Left lobe of liver (tissue), 2 donors: Measurements from ENCODE around the gene FAM168B. TPM values are rescaled to one million over a fixed set of nuclear protein-coding genes. Genes with fewer than 3 reads are reported as not detected.

Experiments used
- ATAC-seq: fragments of 200-7000 bp; cut with Tn5 transposase; one replicate; pipeline ENCODE4 v1.9.1; 2020; ENCODE audit warnings: mild to moderate bottlenecking, moderate library complexity
- DNase-seq: peaks from one replicate; pipeline ENCODE4 v3.0.0-alpha.2; 2020; ENCODE audit warnings: low spot score
- total RNA-seq: library from RNA; stranded (reverse); gene quantifications from one replicate; pipeline ENCODE4 v1.2.1, GENCODE V29; 2021
- donor health status: DM: no; HTN: no; CAD: no; lungs with moderate emphysema.
- donor health status: DM: no; HTN: yes; CAD: no.

Gene FAM168B
- total RNA-seq, 1 donor from 2014 or later: 39.5 TPM

- DNase-seq: no peak
- no peak for ATAC-seq
Measured at GRCh38 chr2:131027566-131028528, 65.4 kb downstream of the FAM168B start.

DNA sequence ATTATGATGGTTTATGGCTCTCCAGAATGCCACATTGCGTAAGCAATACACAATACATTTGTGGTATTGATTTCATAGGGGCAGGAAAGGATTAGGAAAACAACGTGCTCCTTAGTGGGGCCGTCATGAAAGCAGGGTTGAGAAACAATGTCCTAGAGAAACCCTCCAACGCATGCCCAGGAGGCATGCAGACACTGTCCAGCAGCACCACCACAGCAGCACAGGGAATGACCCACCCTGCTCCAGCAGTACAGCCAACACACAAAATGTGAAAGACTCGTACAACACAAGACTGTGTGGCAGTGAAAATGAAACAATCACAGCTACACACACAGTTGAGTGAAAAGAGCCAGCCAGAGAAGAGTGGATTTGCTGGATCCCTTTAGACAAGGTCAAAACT, 66.3 kb downstream of the FAM168B start:
- DNase-seq (no peak), ATAC-seq (no peak)

DNA sequence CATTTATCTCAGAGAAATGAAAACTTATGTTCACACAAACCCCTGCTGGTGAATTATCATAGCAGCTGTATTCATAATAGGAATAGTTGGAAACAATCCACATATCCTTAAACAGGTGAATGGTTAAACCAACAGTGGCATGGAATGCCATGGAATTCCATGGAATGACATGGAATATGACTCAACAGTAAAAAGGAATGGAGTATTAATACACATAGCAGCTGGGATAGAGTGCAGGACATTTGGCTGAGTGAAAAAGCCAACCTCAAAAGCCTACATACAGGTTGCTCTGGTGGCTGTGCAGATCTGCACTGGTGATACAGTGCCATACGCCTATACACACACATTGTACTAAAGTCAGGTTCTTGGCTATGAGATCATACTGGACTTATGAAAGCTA, 69.5 kb downstream of the FAM168B start:
- ATAC-seq: no peak
- no peak for DNase-seq

DNA sequence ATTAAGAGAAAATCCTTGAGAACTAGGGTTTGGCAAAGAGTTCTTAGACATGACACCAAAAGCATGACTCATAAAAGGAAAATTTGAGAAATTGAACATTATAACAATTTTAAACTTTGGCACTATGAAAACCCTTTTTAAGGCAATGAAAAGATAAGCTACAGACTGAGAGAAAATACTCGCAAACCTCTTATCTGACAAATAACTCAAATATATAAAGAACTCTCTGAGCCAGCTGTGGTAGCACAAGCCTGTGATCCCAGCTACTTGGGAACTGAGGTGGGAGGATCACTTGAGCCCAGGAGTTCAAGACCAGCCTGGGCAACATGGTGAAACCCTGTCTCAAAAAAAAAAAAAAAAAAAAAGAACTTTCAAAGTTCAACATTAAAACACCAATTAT, 70.5 kb downstream of the FAM168B start:
- ATAC-seq (no peak), DNase-seq (no peak)

DNA sequence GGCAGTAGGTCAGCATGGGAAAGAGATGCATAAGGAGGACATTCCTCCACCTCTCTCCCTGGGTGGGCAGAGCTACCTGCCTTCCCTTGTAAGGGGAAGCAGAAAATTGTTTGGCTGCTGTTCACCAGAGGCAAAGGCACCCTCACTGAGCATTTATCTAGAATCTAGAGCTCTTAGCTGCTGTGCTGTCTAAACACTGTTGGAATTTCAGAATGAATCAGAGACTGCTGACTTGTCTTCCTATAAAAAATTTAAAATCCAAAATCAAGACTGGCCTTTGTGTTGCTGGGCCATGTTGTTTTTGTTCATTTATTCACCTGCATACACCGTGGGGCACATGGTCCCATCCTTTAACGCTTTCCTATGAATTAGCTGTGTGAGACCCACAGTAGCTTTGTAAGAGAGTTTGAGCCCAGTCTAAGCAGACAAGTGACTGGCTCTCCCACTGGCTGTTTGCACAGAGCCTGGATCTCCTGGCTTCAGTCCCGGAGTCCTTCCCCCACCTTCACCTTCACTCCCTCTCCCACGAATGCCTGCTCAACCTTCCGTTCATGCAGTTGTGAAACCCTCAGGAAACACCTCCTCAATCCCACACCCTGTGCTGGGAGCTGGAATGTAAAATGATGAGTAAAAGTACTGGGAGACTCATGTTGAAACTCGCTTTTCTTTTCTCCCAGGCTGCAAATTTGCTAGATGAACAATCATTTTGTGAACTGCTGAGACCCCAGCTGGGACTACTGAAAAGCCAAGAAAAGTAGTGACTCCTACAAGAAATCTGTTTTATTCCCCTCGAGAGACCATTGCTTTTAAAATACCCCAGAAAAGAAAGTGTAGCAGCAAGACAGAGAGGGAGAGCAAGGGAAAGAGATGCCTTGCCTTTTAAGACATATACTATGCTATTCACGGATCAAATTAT, 76.2 kb downstream of the FAM168B start:
- DNase-seq (no peak), ATAC-seq (peak; percentile 81)

- no peak for DNase-seq
Measured at GRCh38 chr2:131015764-131016163, 77.5 kb downstream of the FAM168B start.

DNA sequence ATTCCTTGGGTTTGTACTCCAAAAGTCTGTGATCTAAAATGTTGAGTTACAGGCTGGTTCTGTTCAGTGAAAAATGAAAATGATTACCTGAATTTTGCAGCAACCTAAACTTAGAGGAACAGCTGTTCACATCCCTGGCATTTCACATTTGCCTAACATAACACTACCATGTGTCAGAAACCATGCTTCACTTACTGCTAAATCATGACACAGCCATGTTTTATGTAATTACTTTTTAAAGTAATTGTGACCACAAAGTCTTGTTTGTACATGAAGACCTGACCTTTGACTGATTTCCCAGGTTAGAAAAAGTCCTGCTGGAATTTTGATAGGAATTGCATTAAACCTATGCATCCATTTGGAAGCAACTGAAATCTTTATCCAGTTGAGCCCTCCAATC, 79.1 kb downstream of the FAM168B start:
- ATAC-seq (no peak), DNase-seq (no peak)

More at GRCh38 chr2:131015764-131016163, 77.5 kb downstream of the FAM168B start:
- ATAC-seq: no peak

GRCh38 chr2:131011486-131011885, 81.8 kb downstream of the FAM168B start:
- no peak for ATAC-seq

GRCh38 chr2:131010566-131010965, 82.7 kb downstream of the FAM168B start:
- ATAC-seq (no peak), DNase-seq (no peak)

More at GRCh38 chr2:131011486-131011885, 81.8 kb downstream of the FAM168B start:
- no peak for DNase-seq

- no peak for DNase-seq
- ATAC-seq: no peak
Measured at GRCh38 chr2:131009713-131010475, 83.4 kb downstream of the FAM168B start.

DNA sequence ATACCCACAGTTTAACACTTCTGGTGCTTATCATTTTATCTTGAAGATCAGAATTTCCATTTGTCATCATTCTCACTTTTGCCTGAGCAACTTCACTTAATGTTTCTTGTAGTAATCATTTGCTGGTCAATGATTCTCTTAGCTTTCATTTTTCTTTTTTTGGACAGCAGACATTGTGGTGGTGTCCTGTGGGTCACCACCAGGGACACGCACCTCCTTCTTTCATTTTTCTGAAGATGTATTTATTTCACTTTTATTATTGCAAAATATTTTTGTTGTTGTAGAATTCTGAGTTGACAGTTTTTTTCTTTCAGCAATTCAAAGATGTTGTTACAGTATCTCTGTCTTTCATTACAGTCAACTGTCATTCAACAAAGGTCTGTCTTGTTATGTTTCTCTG, 84.3 kb downstream of the FAM168B start:
- ATAC-seq: no peak
- DNase-seq: no peak

DNA sequence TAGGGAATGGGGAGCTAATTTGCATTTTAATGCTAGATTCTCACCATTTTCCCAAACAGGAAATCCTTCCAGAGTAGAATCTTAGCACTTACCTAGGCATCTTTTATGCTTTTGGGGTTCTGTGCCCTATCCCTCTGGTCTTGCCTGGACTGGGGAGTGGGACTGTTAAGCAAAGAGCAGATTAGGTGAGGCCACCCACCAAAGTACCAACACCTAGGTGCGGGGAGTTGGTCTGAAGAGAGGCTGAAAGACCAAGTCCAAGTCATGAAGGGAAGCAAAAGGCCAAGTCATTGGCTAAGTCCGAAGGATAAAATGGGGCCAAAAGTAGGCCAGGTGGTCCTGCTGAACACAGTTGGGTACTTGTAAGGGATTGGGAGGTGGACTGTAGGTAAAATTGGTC, 86.7 kb downstream of the FAM168B start:
- DNase-seq: no peak
- no peak for ATAC-seq

DNA sequence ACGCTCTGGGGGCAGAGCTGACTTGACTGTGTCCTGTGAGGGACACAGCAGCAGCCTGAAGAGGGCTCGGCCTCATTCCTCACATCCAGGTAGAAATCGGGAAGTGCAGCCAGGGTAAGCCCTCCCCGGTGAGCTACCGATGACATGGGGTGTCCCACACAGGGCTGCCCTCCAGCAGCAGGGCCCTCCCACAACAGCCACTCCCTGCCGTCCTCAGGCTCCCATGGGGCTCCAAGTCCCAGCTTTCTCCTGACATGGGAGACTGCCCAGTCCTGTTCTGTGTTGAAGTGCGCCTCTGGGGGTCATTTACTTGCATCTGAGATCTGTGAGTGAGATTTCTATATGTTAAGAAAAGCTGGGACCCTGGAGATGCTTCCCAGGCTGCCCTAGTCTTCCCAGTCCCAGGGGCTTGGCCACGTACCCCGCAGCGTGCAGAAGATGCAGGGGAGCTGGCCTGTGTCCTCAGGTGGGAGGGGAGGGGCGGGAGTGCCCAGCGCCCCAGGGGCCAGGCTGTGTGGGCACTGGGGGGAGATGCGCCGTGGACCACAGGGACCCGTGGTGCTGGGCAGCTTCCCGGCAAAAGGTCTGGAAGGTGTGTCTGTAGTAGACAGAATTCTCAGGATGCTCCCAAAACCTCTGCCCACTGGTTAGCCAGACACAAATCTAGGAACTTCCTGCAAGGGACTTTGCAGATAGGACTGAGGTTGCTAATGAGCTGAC, 87.9 kb downstream of the FAM168B start:
- ATAC-seq: no peak
- no peak for DNase-seq

DNA sequence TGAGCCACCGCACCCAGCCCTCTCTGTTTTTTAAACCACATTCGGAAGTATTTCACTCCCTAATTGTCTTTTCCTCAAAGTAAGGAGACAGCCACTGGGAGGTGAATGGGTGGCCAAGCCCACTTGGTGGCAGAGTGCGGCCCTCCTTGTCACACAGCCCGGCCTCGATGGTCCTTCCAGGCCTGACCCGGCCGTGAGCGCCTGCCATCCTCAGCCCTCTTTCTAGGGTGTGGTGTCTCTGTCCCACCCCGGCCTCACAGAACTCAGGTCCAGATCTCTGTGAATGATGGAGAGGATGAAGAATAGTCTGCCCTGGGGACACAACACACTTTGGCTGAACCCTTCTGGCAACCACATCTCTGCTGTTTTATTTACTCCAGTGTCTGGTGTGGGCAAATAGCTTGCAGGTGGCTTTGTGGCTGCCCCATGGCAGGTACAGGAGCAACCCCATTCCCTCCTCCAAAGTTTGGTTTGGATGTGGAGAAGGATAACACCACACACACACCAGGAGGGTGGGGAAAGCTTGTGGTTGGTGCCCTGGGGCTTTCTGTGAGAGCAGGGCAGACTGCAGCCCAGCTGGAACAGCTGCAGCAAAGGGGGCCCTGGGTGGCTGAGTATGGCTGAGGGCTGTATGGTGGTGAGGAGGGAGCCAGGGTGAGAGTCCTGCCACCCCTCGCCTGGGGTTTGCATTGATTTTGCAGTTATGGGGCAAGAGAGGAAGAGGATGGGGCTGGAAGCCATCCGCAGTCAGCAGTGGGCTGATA, 88.6 kb downstream of the FAM168B start:
- no peak for DNase-seq
- ATAC-seq: no peak

DNA sequence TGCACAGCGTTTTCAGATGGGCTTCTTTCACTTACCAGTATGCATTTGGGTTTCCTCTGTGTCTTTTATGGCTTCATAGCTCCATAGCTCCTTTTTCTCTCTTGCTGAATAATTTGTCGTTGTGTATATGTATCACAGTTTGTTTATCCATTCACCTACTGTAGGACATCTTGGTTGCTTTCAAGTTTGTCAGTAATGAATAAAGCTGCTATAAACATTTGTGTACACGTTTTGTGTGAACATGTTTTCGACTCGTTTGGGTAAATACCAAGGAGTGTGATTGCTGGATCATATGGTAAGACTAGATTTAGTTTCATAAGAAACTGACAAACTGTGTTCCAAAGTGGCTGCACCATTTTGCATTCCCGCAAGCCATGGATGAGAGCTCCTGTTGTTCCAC, 94.7 kb downstream of the FAM168B start:
- DNase-seq (no peak), ATAC-seq (no peak)
